Osteoblast (primary cell): ENCODE measurements around the gene TNPO3. TPM values are rescaled to one million over a fixed set of nuclear protein-coding genes. Genes with fewer than 3 reads are reported as not detected.

Experiments used
- DNase-seq: peaks from one replicate; pipeline ENCODE4 v3.0.0; 2011; ENCODE audit warnings: low spot score, mixed read lengths; ENCODE audit not compliant: insufficient read length; ENCODE audit errors: missing footprints
- H2AFZ ChIP-seq: 2 replicates; pipeline ENCODE4 v1.6.0; 2011; ENCODE audit warnings: mild to moderate bottlenecking, low read length
- H3K27ac ChIP-seq: 2 replicates; pipeline ENCODE4 v1.5.1; 2011; ENCODE audit warnings: mild to moderate bottlenecking, low read depth, low read length, moderate library complexity
- H3K27me3 ChIP-seq: 2 replicates; pipeline ENCODE4 v1.6.0; 2012; ENCODE audit warnings: mild to moderate bottlenecking, control low read depth, inconsistent platforms, low read length, moderate library complexity; ENCODE audit not compliant: insufficient read depth
- H3K36me3 ChIP-seq: 2 replicates; pipeline ENCODE4 v1.5.1; 2011; ENCODE audit warnings: mild to moderate bottlenecking, low read length, control low read depth, moderate library complexity; ENCODE audit not compliant: insufficient read depth
- H3K4me1 ChIP-seq: 2 replicates; pipeline ENCODE4 v1.5.1; 2011; ENCODE audit warnings: mild to moderate bottlenecking, low read length, control low read depth, moderate library complexity; ENCODE audit not compliant: insufficient read depth
- H3K4me2 ChIP-seq: 2 replicates; pipeline ENCODE4 v1.6.0; 2011; ENCODE audit warnings: mild to moderate bottlenecking, low read length; ENCODE audit not compliant: insufficient read depth
- H3K4me3 ChIP-seq: fragments of 200-600 bp; sonication (generic); 3 replicates; pipeline ENCODE4 v1.5.1; 2012; ENCODE audit warnings: mild to moderate bottlenecking, low read length, inconsistent platforms; ENCODE audit not compliant: insufficient read depth
- H3K79me2 ChIP-seq: 2 replicates; pipeline ENCODE4 v1.6.0; 2012; ENCODE audit warnings: mild to moderate bottlenecking, low read length, control low read depth, inconsistent platforms; ENCODE audit not compliant: insufficient read depth
- H3K9me3 ChIP-seq: 2 replicates; pipeline ENCODE4 v1.5.1; 2011; ENCODE audit warnings: low read depth, low read length, control low read depth
- H4K20me1 ChIP-seq: 2 replicates; pipeline ENCODE4 v1.6.0; 2012; ENCODE audit warnings: mild to moderate bottlenecking, low read length, control low read depth; ENCODE audit not compliant: insufficient read depth
- total RNA-seq: library from RNA; depleted of rRNA; stranded (reverse); fragments of >200 nt; gene quantifications from 2 replicates; pipeline ENCODE4 v1.2.3, GENCODE V29; 2012
- TF ChIP-seq, protein P1 (sequence below): IDR thresholded peaks from 2 replicates; pipeline ENCODE4 v1.5.1; 2011; ENCODE audit warnings: mild to moderate bottlenecking, low read depth, low read length, moderate library complexity; ENCODE audit errors: extremely low read depth

TNPO3 gene
- total RNA-seq, 1 donor = 56.1 TPM

DNA sequence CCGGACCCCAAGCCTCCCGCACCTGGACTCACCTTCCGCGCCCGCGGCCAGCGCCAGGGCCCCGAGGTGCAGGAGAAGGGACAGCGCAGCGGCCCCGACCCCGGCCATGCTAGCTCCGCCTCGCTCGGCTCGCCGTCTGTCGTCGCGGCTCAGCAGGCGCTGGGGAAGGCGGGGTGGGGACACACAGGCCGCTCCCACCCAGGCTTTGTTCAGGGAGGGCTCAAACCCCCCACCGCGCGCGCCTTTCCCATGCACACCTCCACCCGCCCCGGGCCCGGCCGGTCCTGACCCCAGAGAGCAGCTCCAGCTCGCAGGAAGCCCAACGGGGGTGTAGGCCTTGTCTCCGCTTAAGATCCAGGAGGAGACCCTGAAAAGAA is 144.4 kb downstream of the TNPO3 start, which contains the start of gene KCP:
Gene KCP, minus strand, starts transcription at position 141 of the 377 bp plus-strand sequence. Its CDS starts 33 bp downstream, at position 108.
- H2AFZ ChIP-seq = peak within 1 kb of the TSS; percentile 25
- no peaks in the 10 kb centered on the region for H3K36me3 ChIP-seq
- no peaks in the 10 kb centered on the region for H3K79me2 ChIP-seq
- no peak within 1 kb of the TSS for H3K27ac ChIP-seq
- DNase-seq = no peak
- no peaks in the 10 kb centered on the region for H3K4me1 ChIP-seq
- H3K27me3 ChIP-seq = peaks cover 72% of the 10 kb centered on the region
- H3K4me3 ChIP-seq = peak within 1 kb of the TSS; percentile 33
- H4K20me1 ChIP-seq = no peaks in the 10 kb centered on the region
- peak within 1 kb of the TSS; percentile 13 for H3K4me2 ChIP-seq
- no peaks in the 10 kb centered on the region for H3K9me3 ChIP-seq
- TF ChIP-seq, protein P1, sequence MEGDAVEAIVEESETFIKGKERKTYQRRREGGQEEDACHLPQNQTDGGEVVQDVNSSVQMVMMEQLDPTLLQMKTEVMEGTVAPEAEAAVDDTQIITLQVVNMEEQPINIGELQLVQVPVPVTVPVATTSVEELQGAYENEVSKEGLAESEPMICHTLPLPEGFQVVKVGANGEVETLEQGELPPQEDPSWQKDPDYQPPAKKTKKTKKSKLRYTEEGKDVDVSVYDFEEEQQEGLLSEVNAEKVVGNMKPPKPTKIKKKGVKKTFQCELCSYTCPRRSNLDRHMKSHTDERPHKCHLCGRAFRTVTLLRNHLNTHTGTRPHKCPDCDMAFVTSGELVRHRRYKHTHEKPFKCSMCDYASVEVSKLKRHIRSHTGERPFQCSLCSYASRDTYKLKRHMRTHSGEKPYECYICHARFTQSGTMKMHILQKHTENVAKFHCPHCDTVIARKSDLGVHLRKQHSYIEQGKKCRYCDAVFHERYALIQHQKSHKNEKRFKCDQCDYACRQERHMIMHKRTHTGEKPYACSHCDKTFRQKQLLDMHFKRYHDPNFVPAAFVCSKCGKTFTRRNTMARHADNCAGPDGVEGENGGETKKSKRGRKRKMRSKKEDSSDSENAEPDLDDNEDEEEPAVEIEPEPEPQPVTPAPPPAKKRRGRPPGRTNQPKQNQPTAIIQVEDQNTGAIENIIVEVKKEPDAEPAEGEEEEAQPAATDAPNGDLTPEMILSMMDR = no peak

DNA sequence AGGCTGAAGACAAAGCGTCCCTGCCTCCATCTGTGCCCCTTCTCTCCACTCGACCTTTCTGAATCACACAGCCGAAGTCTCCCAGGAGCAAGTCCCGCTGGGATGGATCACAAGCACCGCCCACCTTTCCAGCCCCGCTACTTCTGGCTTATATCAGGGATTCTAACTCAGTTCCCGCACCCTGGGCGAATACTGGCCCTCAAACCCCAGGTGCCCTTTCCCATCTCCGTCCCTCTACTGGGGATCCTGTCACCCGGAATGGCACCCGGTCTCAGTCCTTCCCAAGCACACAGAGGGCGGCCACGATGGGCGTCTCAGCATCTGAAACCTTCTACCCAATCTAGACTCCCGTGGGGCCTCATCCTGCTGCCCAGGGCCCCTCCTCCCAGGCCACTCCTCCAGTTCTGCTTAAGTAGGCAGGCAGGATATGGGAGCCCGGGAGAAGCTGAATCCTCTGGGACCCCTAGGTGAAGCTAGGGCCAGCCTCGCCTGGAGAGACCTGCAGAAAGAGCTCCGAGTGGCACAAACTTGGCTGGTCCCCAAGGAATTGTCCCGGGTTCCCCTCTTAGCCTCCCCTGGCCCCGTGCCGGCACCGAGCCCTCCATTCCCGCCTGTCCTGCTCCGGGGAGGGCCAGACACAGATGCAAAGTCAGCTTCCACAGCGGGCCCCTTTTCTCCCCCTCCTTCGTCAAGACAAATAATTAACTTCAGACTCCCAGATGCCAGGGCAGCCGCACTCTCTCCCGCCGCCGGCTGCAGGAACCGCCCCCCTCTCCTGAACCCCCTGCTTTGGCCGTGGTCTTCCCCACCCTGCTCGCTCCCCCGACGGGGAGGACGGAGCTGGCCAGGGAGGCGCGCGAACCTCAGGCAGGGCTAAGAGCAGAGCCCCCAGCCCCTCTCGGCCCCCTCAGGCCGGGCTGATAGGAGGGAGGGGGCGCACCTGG is 145.0 kb downstream of the TNPO3 start:
- TF ChIP-seq, protein P1 = no peak
- DNase-seq = peak; percentile 96
- Histone ChIP-seq H3K79me2 (no peaks in the 10 kb centered on the region), H4K20me1 (no peaks in the 10 kb centered on the region), H2AFZ (peak overlapping the region; percentile 25), H3K4me3 (peak overlapping the region; percentile 33), H3K27me3 (peaks cover 68% of the 10 kb centered on the region), H3K4me1 (no peaks in the 10 kb centered on the region), H3K27ac (no peak overlapping the region), H3K36me3 (no peaks in the 10 kb centered on the region), H3K9me3 (no peaks in the 10 kb centered on the region), H3K4me2 (peak overlapping the region; percentile 13)

DNA sequence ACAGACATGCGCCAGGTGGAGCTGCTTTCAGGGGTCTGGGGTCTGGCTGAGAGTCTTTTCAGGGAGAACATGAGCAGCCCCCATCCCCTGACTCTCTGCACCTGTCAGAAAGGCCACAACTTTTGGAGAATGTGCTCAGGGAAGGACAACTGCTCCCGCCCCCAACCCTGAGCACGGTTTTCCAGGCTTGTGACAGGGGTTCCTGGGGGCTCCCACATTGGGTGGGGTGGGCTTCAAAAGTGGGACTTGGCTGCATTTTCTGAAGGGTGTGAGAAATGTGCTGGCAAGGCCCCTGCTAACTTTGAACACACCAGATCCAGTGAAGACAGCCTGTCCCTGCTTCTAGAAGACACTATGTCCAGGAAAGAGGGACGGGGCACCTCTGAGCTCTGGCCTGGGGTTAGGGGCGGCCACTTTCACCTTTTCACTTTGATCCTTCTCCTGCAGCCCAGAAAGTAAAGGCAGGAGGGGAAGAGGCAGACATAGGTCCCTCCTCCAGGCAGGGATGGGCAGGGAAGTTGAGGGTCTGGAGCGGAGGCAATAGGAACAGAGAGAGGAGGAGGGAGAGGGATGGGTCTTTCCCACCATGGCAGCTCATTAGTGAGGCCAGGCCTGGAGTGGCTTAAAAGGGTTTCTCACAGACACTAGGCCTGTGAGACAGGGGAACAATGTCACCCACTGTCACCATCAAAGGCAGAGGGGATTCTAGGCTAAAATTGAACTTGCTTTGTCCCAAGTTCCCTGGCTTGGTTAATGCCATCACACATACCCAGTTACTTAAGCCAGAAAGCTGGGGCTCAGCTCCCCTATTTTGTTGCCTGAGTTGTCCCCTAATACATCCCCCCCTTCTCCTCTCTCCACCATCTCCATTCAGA is 145.9 kb downstream of the TNPO3 start:
- H3K4me2 ChIP-seq = peak overlapping the region; percentile 13
- no peaks in the 10 kb centered on the region for H3K36me3 ChIP-seq
- no peaks in the 10 kb centered on the region for H3K4me1 ChIP-seq
- H3K27ac ChIP-seq = no peak overlapping the region
- H3K4me3 ChIP-seq = no peak overlapping the region
- TF ChIP-seq, protein P1 = no peak
- H3K9me3 ChIP-seq = no peaks in the 10 kb centered on the region
- no peaks in the 10 kb centered on the region for H4K20me1 ChIP-seq
- peaks cover 59% of the 10 kb centered on the region for H3K27me3 ChIP-seq
- no peak overlapping the region for H2AFZ ChIP-seq
- no peaks in the 10 kb centered on the region for H3K79me2 ChIP-seq
- DNase-seq = peak; percentile 54
